H1 (cell line): ENCODE data around the gene WDFY4. TPM values are rescaled to one million over a fixed set of nuclear protein-coding genes. Genes with fewer than 3 reads are reported as not detected.

Source experiments
- CEBPB ChIP-seq: IDR thresholded peaks from 2 replicates; pipeline ENCODE4 v1.6.1; 2012; ENCODE audit warnings: low read depth, low read length
- JUND ChIP-seq: IDR thresholded peaks from 2 replicates; pipeline ENCODE4 v1.6.1; 2011; ENCODE audit warnings: mild to moderate bottlenecking, improper control_type of control experiment, low read length
- RFX5 ChIP-seq: IDR thresholded peaks from 2 replicates; pipeline ENCODE4 v1.6.1; 2011; ENCODE audit warnings: low read depth, low read length, improper control_type of control experiment, borderline replicate concordance
- ZNF274 ChIP-seq: IDR thresholded peaks from 2 replicates; pipeline ENCODE4 v1.7.0; 2012; ENCODE audit warnings: low read length, borderline replicate concordance; ENCODE audit errors: extremely low read depth
- polyA plus RNA-seq, 7 experiments: library from polyadenylated mRNA; depleted of rRNA in 3 of 7; stranded (reverse) in 5 of 7; unstranded in 2 of 7; fragments of >200 nt in 5 of 7; fragments of 200-250 nt in 2 of 7; gene quantifications; 1 replicate in 5 of 7; 2 replicates in 1 of 7; 4 replicates in 1 of 7; pipeline versions ENCODE4 v1.2.1 to v1.2.3, GENCODE V29; 2011 to 2013; ENCODE audit warnings: missing spikeins in 2 of 7, mixed read lengths in 2 of 7
- total RNA-seq: library from RNA; stranded (reverse); fragmentation: NEBNext Ultra II Directional; extraction: Animal tissue kit (Norgen Biotek cat#: 25700); gene quantifications from 2 replicates; pipeline ENCODE4 v1.2.1, GENCODE V29; 2021

WDFY4 gene
- total and polyA plus RNA-seq, 2 of the 8 experiments (the other 6 are each of a cell fraction or from before 2014, with no cell fraction given): not detected

GRCh38 chr10:48639632-48640031, 45.0 kb upstream of the WDFY4 start (continued):
- no peak for TF ChIP-seq CEBPB
- no peak for TF ChIP-seq ZNF274
- no peak for TF ChIP-seq JUND
- TF ChIP-seq RFX5: no peak
